Ammon's horn (tissue), 1 donor: ENCODE data around the gene CDS1.
A peak's percentile ranks its signal among the peaks of the same experiment; 100 is the strongest.
"Not testable (repeated sequence)": the region's sequence is repeated elsewhere in the genome, so short reads cannot be mapped to it uniquely, and the experiment has no call there.

Experiments used
- DNase-seq: peaks from one replicate; pipeline ENCODE4 v3.0.0-alpha.2; 2016; ENCODE audit warnings: low spot score

The CDS1 gene

GRCh38 chr4:84673475-84674240 lies 90.7 kb downstream of the CDS1 start:
- no peak for DNase-seq

DNA sequence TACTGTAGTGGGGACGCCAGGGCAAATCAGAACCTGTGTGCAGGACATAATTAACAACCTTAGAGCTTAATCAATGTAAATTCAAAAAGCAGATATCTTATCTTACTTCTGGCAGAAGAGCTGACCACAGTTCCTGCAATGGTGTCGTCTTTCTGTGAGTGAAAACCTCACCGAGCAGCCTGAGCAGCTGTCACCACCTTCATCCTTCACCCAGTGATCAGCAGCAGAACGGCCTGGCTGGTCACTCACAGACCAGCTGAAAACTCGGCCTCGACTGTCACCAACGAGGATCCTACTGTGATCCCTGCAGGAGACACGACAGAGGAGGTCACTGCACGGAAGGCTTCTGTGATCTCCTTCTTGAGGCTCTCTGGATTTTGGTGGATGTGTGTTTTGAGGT lies 94.2 kb downstream of the CDS1 start:
- no peak for DNase-seq

- DNase-seq, result no peak
Observed at GRCh38 chr4:84677995-84678394, 95.1 kb downstream of the CDS1 start.

- no peak for DNase-seq
Observed at GRCh38 chr4:84678976-84679744, 96.2 kb downstream of the CDS1 start.

- no peak for DNase-seq
Observed at GRCh38 chr4:84680956-84681355, 98.0 kb downstream of the CDS1 start.

- DNase-seq, result peak; percentile 68
Observed at GRCh38 chr4:84681486-84682274, 98.8 kb downstream of the CDS1 start.

DNA sequence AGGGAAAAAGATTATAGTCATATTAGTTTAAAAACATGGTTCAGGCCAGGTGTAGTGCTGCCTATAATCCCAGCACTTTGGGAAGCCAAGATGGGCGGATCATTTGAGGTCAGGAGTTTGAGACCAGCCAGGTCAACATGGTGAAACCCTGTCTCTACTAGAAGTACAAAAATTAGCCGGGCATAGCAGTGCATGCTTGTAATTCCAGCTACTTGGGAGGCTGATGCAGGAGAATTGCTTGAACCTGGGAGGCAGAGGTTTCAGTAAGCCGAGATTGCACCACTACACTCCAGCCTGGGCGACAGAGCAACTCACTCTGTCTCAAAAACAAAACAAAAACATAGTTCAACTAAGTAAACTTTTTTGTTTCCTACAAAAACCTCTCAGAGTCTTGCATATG lies 99.7 kb downstream of the CDS1 start:
- DNase-seq, result not testable (repeated sequence)

- no peak for DNase-seq
Observed at GRCh38 chr4:84683064-84683850, 100.3 kb downstream of the CDS1 start.

- DNase-seq, result no peak
Observed at GRCh38 chr4:84684361-84684760, 101.4 kb downstream of the CDS1 start.

DNA sequence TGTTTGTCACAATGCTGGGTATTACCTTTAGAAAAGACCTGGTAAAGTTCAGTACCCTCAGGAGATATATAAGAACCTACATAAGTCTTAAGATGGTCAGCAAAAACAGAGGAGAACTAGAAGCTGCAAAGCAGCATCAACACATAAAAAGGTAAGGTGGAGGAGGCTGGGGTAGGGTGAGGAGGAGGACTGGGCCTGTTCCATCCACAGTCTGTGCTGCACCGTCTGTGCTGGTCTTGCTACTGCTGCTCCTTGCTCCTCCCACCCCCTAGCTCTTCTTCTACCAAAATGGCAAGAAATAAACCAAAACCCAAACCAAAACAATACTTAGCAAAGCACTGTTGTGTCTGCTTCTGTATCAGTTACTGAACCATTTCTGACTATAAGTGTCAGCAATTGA lies 102.2 kb downstream of the CDS1 start:
- no peak for DNase-seq

DNA sequence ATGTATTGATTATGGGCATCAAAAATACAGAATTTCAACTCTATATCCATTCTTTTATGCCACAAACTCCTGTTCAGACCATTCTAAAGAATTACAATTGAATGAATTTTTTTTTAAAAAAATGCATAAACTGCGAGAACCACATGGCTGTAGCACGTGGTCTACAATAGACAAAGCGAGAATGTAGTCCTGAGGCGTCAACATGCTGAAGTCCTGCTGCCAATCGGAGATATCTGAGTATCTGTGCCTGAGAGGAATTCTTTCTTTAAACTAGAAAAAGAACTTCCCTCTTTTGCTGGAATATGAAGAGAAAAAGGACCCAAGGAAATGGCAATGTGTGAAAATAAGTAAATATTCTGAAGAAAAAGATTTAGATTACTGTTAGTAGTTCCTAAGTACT lies 105.7 kb downstream of the CDS1 start:
- DNase-seq, result no peak

GRCh38 chr4:84689197-84689596 lies 106.3 kb downstream of the CDS1 start:
- no peak for DNase-seq

- no peak for DNase-seq
Observed at GRCh38 chr4:84690481-84690880, 107.6 kb downstream of the CDS1 start.

- DNase-seq, result peak; percentile 63
Observed at GRCh38 chr4:84691170-84691691, 108.3 kb downstream of the CDS1 start.

- no peak for DNase-seq
Observed at GRCh38 chr4:84691800-84692199, 108.9 kb downstream of the CDS1 start.

DNA sequence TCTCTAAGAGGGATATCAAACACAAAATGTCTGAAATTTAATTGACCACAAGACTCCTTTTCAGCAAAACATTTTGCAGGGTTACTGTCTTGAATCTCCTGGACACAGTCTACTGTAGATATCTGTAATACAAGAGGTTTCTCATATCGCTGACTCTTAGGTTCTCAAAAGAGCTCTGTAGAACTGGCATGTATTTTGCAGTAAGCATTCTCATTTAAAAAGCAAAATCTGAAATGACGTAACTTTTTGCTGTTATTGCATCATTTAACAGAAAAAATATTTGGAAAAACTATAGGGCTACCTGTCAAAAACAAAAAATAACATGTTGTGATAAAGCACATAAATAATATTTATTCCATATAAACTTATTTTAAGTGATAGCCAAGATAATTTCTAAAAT lies 114.2 kb downstream of the CDS1 start:
- no peak for DNase-seq

GRCh38 chr4:84697615-84698201 lies 114.8 kb downstream of the CDS1 start:
- no peak for DNase-seq

DNA sequence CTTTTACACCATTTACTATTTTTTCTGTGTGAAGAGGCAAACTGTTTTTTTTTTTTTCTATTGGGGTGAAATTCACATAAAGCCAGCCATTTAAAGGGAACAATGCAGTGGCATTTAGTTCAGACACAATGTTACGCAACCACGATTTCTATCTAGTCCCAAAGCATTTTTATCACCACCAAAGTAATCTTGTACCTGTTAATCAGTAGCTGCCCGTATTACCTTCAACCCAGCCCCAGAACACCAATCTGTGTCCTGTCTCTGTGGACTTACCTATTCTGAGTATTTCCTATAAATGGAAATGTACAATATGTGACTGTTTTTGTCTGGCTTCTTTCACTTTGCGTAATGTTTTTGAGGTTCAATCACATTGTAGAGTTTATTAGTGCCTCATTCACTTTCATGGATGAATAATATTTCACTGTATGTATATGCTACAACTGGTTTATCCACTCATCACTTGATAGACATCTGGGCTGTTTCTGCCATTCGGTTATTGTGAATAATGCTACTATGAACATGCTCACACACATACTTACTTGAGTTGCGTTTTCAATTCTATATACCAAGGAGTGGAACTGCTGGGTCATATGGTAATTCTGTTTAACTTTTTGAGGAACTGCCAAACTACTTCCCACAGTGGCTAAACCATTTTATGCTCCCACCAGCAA lies 116.2 kb downstream of the CDS1 start:
- no peak for DNase-seq
